ENCODE results near the gene AICDA.

- no peak for TF ChIP-seq CTCF (IDR thresholded peaks at IDR 0.05; ENCODE audit: low read depth, low read length)
- TF ChIP-seq MAX (IDR thresholded peaks at IDR 0.05; ENCODE audit: low read depth, low read length) = no peak
- no peak for TF ChIP-seq POLR2A (IDR thresholded peaks at IDR 0.05; ENCODE audit: extremely low read depth, insufficient read length)
- TF ChIP-seq MYC (IDR thresholded peaks at IDR 0.05; ENCODE audit: low read depth, low read length) = no peak
Observed at GRCh38 chr12:8603286-8603685, 9.4 kb downstream of the AICDA start.
